Smooth muscle cell (in vitro differentiated cells): Measurements from ENCODE around the gene STUM. TPM values are rescaled to one million over a fixed set of nuclear protein-coding genes. Genes with fewer than 3 reads are reported as not detected.
"Not testable (repeated sequence)": the region's sequence is repeated elsewhere in the genome, so short reads cannot be mapped to it uniquely, and the experiment has no call there.

Experiments
- DNase-seq: peaks from one replicate; lab custom pipeline; 2025; ENCODE audit not compliant: unreplicated experiment; lab: John Stamatoyannopoulos, UW
- H2AFZ ChIP-seq: fragments of 200-600 bp; sonication (generic); 2 replicates; pipeline ENCODE4 v1.6.0; 2016; ENCODE audit warnings: antibody characterized with exemption, low read depth, mild to moderate bottlenecking
- H3F3A ChIP-seq: fragments of 200-600 bp; sonication (generic); 2 replicates; pipeline ENCODE4 v1.6.0; 2017; ENCODE audit warnings: antibody characterized with exemption, low read depth
- H3K27ac ChIP-seq: fragments of 200-600 bp; sonication (generic); 2 replicates; pipeline ENCODE4 v1.5.1; 2016; ENCODE audit warnings: low read depth, mild to moderate bottlenecking
- H3K27me3 ChIP-seq: fragments of 200-600 bp; sonication (generic); 2 replicates; pipeline ENCODE4 v1.6.1; 2016; ENCODE audit warnings: low read depth, mild to moderate bottlenecking
- H3K36me3 ChIP-seq: fragments of 200-600 bp; sonication (generic); 2 replicates; pipeline ENCODE4 v1.5.1; 2016; ENCODE audit warnings: low read depth
- H3K4me1 ChIP-seq: fragments of 200-600 bp; sonication (generic); 2 replicates; pipeline ENCODE4 v1.5.1; 2016; ENCODE audit warnings: low read depth
- H3K4me2 ChIP-seq: fragments of 200-600 bp; sonication (generic); 2 replicates; pipeline ENCODE4 v1.6.0; 2016; ENCODE audit warnings: mild to moderate bottlenecking
- H3K4me3 ChIP-seq: fragments of 200-600 bp; sonication (generic); 2 replicates; pipeline ENCODE4 v1.5.1; 2016; ENCODE audit warnings: mild to moderate bottlenecking
- H3K79me2 ChIP-seq: fragments of 200-600 bp; sonication (generic); 2 replicates; pipeline ENCODE4 v1.6.0; 2016; ENCODE audit warnings: low read depth, mild to moderate bottlenecking
- H3K9ac ChIP-seq: fragments of 200-600 bp; sonication (generic); 2 replicates; pipeline ENCODE4 v1.6.0; 2016; ENCODE audit warnings: low read depth
- H3K9me3 ChIP-seq: fragments of 200-600 bp; sonication (generic); replicated peaks from 2 replicates; pipeline ENCODE4 v1.5.1; 2016; ENCODE audit warnings: low read depth
- H4K20me1 ChIP-seq: fragments of 200-600 bp; sonication (generic); 2 replicates; pipeline ENCODE4 v1.6.0; 2016; ENCODE audit warnings: low read depth
- WGBS: methylation state at CpG from one replicate; pipeline ENCODE4 v1.1.7; 2016; ENCODE audit warnings: low lambda C conversion rate; 5-methylcytosine and 5-hydroxymethylcytosine counted together
- polyA plus RNA-seq: library from polyadenylated mRNA; unstranded; fragments of >200 nt; fragmentation: Nextera tagmentation; extraction: Ambion mirVana; gene quantifications from 2 replicates; pipeline ENCODE4 v1.2.1, GENCODE V29; 2016
- total RNA-seq: library from RNA; depleted of rRNA; stranded (reverse); fragments of >200 nt; gene quantifications from 2 replicates; pipeline ENCODE4 v1.2.3, GENCODE V29; 2014
- TF ChIP-seq, protein P1 (sequence below): fragments of 200-600 bp; sonication (generic); IDR thresholded peaks from 2 replicates; pipeline ENCODE4 v1.5.1; 2017; ENCODE audit warnings: borderline replicate concordance, mild to moderate bottlenecking, antibody characterized with exemption; ENCODE audit not compliant: insufficient read depth, poor library complexity, severe bottlenecking

The STUM gene
- total and polyA plus RNA-seq, 2 experiments from 2014 or later, result 0.04 TPM; not detected in 1

GRCh38 chr1:226637147-226637935, 88.8 kb downstream of the STUM start:
- no peak overlapping the region for H2AFZ ChIP-seq
- H3K27ac ChIP-seq, result no peak overlapping the region
- H3K27me3 ChIP-seq, result no peaks in the 10 kb centered on the region
- WGBS, result 85% methylated on average over 29 of the region's 29 CpGs
- H3K9me3 ChIP-seq, result no peaks in the 10 kb centered on the region
- H3K4me1 ChIP-seq, result no peaks in the 10 kb centered on the region
- H3K4me2 ChIP-seq, result no peak overlapping the region
- DNase-seq, result no peak
- H4K20me1 ChIP-seq, result no peaks in the 10 kb centered on the region
- no peaks in the 10 kb centered on the region for H3F3A ChIP-seq
- H3K79me2 ChIP-seq, result no peaks in the 10 kb centered on the region
- no peak overlapping the region for H3K4me3 ChIP-seq
- H3K36me3 ChIP-seq, result no peaks in the 10 kb centered on the region
- no peak overlapping the region for H3K9ac ChIP-seq
- TF ChIP-seq, protein P1, sequence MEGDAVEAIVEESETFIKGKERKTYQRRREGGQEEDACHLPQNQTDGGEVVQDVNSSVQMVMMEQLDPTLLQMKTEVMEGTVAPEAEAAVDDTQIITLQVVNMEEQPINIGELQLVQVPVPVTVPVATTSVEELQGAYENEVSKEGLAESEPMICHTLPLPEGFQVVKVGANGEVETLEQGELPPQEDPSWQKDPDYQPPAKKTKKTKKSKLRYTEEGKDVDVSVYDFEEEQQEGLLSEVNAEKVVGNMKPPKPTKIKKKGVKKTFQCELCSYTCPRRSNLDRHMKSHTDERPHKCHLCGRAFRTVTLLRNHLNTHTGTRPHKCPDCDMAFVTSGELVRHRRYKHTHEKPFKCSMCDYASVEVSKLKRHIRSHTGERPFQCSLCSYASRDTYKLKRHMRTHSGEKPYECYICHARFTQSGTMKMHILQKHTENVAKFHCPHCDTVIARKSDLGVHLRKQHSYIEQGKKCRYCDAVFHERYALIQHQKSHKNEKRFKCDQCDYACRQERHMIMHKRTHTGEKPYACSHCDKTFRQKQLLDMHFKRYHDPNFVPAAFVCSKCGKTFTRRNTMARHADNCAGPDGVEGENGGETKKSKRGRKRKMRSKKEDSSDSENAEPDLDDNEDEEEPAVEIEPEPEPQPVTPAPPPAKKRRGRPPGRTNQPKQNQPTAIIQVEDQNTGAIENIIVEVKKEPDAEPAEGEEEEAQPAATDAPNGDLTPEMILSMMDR, result no peak

DNA sequence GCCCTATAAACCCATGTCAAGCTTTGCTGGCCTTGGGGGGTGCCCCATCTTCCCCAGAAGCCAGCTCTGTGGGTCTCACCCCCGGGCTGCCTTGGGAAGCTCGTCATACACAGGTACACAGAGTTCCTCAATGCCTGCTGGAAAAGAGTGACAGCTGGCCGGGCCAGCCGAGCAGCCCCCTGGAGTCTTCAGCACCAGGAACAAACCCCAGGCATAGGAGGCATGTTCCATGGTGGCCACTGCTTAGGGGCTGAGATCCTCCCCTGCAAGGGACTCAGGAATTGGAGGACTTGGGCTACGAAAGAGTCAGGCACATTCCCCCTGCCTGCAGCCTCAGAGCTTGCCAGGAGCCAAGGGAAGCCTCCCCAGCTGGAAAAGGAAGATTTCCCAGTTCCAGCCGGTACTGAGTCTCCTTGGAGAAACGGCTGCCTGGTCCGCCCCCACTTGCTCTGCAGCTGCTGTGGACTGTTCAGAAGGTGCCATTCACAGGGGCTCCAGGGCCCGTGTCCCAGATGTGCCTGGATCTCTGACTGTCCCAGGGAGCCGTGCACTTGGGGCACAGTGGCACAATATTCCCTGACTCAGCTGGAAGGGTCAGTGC, 89.5 kb downstream of the STUM start:
- H3K4me2 ChIP-seq, result no peak overlapping the region
- 82% methylated on average over 10 of the region's 10 CpGs for WGBS

GRCh38 chr1:226638608-226639007, 90.0 kb downstream of the STUM start:
- 95% methylated on average over 16 of the region's 16 CpGs for WGBS
- H3K4me2 ChIP-seq, result no peak overlapping the region
- H3F3A ChIP-seq, result no peaks in the 10 kb centered on the region
- no peak overlapping the region for H3K4me3 ChIP-seq
- no peaks in the 10 kb centered on the region for H4K20me1 ChIP-seq
- H3K4me1 ChIP-seq, result peaks cover 4% of the 10 kb centered on the region
- H3K9ac ChIP-seq, result no peak overlapping the region
- no peak overlapping the region for H3K27ac ChIP-seq
- no peak overlapping the region for H2AFZ ChIP-seq
- no peaks in the 10 kb centered on the region for H3K27me3 ChIP-seq
- DNase-seq, result no peak
- H3K36me3 ChIP-seq, result no peaks in the 10 kb centered on the region
- H3K79me2 ChIP-seq, result no peaks in the 10 kb centered on the region
- H3K9me3 ChIP-seq, result no peaks in the 10 kb centered on the region
- TF ChIP-seq, protein P1, result no peak

More for the DNA sequence above, 89.5 kb downstream of the STUM start:
- H3K27me3 ChIP-seq, result no peaks in the 10 kb centered on the region
- no peaks in the 10 kb centered on the region for H3K36me3 ChIP-seq
- H3K9me3 ChIP-seq, result no peaks in the 10 kb centered on the region
- TF ChIP-seq, protein P1, result no peak
- no peak overlapping the region for H3K9ac ChIP-seq
- no peaks in the 10 kb centered on the region for H3K79me2 ChIP-seq
- no peak overlapping the region for H3K27ac ChIP-seq
- no peak for DNase-seq
- no peak overlapping the region for H2AFZ ChIP-seq
- no peaks in the 10 kb centered on the region for H3F3A ChIP-seq
- no peaks in the 10 kb centered on the region for H4K20me1 ChIP-seq
- H3K4me1 ChIP-seq, result no peaks in the 10 kb centered on the region
- no peak overlapping the region for H3K4me3 ChIP-seq

DNA sequence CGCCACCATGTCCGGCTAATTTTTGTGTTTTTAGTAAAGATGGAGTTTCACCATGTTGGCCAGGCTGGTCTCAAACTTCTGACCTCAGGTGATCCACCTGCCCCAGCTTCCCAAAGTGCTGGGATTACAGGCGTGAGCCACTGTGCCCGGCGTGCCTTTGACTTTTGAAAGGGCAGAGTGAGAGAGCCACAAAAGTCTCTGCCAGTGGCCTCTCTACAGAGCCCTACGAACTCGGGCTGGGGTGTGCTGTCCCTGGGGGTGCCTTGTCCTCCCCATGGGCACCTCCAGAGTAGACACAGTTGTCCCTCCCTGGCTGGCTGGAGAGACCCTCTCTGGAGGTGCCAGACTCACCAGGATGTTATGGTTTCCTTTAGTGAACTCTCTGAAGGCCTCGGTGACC, 90.6 kb downstream of the STUM start:
- H3K9ac ChIP-seq, H3K79me2 ChIP-seq, H3K27me3 ChIP-seq, H3K4me2 ChIP-seq, H3K4me3 ChIP-seq, H3F3A ChIP-seq, H3K27ac ChIP-seq, H3K36me3 ChIP-seq, H2AFZ ChIP-seq, H4K20me1 ChIP-seq, H3K9me3 ChIP-seq, DNase-seq, H3K4me1 ChIP-seq: not testable (repeated sequence)
- WGBS, result 94% methylated on average over 8 of the region's 8 CpGs
